GM12878 (cell line): ENCODE results near the gene SYCP2.
"Not testable (repeated sequence)": the region's sequence is repeated elsewhere in the genome, so short reads cannot be mapped to it uniquely, and the experiment has no call there.

Experiments
- CTCF ChIP-seq, 3 experiments: IDR thresholded peaks in 2 of 3; conservative IDR thresholded peaks in 1 of 3; 2 replicates each; pipeline ENCODE4 v1.5.1; 2011; ENCODE audit warnings: low read depth in 3 of 3, low read length in 3 of 3, mild to moderate bottlenecking in 3 of 3, control low read depth in 2 of 3, moderate library complexity in 2 of 3, inconsistent platforms in 1 of 3, mixed read lengths in 1 of 3; ENCODE audit not compliant: control insufficient read depth in 2 of 3, insufficient read depth in 1 of 3; ENCODE audit errors: extremely low read depth in 1 of 3
- EZH2 ChIP-seq: IDR thresholded peaks from 2 replicates; pipeline ENCODE4 v1.6.1; 2012; ENCODE audit warnings: low read depth, mild to moderate bottlenecking, control low read depth, inconsistent platforms, low read length, borderline replicate concordance; ENCODE audit not compliant: control insufficient read depth
- HCFC1 ChIP-seq: fragments of 150-350 bp; IDR thresholded peaks from 2 replicates; pipeline ENCODE4 v1.6.1; 2014; ENCODE audit warnings: low read length
- IRF3 ChIP-seq: fragments of 450-650 bp; IDR thresholded peaks from 2 replicates; pipeline ENCODE4 v1.6.1; 2014; ENCODE audit warnings: mild to moderate bottlenecking
- NRF1 ChIP-seq: conservative IDR thresholded peaks from 2 replicates; pipeline ENCODE4 v1.6.1; 2011; ENCODE audit warnings: mild to moderate bottlenecking, low read depth, low read length, improper control_type of control experiment
- POLR2A ChIP-seq: IDR thresholded peaks from 2 replicates; pipeline ENCODE4 v1.6.1; 2011; ENCODE audit warnings: low read depth, mild to moderate bottlenecking, low read length
- YY1 ChIP-seq: IDR thresholded peaks from 2 replicates; pipeline ENCODE4 v1.6.1; 2011; ENCODE audit warnings: low read depth, mild to moderate bottlenecking, low read length
- TF ChIP-seq, protein P1 (sequence below): fragments of 450-650 bp; IDR thresholded peaks from 2 replicates; pipeline ENCODE4 v1.6.1; 2018; ENCODE audit warnings: borderline replicate concordance, mild to moderate bottlenecking; ENCODE audit not compliant: partially characterized antibody
- TF ChIP-seq, protein P2 (sequence below): fragments of 450-650 bp; IDR thresholded peaks from 2 replicates; pipeline ENCODE4 v1.6.1; 2016; ENCODE audit warnings: mild to moderate bottlenecking

DNA sequence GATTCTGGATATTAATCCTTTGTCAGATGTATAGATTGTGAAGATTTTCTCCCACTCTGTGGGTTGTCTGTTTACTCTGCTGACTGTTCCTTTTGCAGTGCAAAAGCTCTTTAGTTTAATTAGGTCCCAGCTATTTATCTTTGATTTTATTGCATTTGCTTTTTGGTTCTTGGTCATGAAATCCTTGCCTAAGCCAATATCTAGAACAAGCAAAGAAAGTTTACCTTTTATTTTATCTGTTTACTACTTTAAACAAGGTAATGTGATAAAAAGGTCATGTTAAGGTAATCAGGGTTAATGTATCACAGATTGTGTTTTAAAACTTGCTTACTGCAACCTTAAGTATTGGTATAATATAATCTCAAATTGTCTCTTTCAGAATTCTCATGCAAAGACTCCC lies 24.1 kb upstream of the SYCP2 start:
- TF ChIP-seq, protein P1, sequence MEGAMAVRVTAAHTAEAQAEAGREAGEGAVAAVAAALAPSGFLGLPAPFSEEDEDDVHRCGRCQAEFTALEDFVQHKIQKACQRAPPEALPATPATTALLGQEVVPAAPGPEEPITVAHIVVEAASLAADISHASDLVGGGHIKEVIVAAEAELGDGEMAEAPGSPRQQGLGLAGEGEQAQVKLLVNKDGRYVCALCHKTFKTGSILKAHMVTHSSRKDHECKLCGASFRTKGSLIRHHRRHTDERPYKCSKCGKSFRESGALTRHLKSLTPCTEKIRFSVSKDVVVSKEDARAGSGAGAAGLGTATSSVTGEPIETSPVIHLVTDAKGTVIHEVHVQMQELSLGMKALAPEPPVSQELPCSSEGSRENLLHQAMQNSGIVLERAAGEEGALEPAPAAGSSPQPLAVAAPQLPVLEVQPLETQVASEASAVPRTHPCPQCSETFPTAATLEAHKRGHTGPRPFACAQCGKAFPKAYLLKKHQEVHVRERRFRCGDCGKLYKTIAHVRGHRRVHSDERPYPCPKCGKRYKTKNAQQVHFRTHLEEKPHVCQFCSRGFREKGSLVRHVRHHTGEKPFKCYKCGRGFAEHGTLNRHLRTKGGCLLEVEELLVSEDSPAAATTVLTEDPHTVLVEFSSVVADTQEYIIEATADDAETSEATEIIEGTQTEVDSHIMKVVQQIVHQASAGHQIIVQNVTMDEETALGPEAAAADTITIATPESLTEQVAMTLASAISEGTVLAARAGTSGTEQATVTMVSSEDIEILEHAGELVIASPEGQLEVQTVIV = not testable (repeated sequence)
- not testable (repeated sequence) for TF ChIP-seq NRF1; CTCF (IDR thresholded peaks at IDR 0.05 in 2 of 3, conservative IDR thresholded peaks at IDR 0.05 in 1 of 3; ENCODE audit: control insufficient read depth in 2 of 3, extremely low read depth in 1 of 3, insufficient read depth in 1 of 3, low read depth in 3 of 3, low read length in 3 of 3); POLR2A; HCFC1; IRF3; EZH2; YY1
- TF ChIP-seq, protein P2, sequence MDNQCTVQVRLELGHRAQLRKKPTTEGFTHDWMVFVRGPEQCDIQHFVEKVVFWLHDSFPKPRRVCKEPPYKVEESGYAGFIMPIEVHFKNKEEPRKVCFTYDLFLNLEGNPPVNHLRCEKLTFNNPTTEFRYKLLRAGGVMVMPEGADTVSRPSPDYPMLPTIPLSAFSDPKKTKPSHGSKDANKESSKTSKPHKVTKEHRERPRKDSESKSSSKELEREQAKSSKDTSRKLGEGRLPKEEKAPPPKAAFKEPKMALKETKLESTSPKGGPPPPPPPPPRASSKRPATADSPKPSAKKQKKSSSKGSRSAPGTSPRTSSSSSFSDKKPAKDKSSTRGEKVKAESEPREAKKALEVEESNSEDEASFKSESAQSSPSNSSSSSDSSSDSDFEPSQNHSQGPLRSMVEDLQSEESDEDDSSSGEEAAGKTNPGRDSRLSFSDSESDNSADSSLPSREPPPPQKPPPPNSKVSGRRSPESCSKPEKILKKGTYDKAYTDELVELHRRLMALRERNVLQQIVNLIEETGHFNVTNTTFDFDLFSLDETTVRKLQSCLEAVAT = not testable (repeated sequence)
